ENCODE measurements around the gene AVPI1. TPM values are rescaled to one million over a fixed set of nuclear protein-coding genes. Genes with fewer than 3 reads are reported as not detected.
A peak's percentile ranks its signal among the peaks of the same experiment; 100 is the strongest.

AVPI1 gene
- total RNA-seq, 2 donors from 2014 or later, result 9.5 to 25.6 TPM

GRCh38 chr10:97721871-97722780, 35.1 kb upstream of the AVPI1 start:
- ATAC-seq (ENCODE audit: insufficient number of reproducible peaks, low FRiP score, low read depth) (no peak), DNase-seq (ENCODE audit: low spot score) (no peak)
- Histone ChIP-seq H3K36me3 (peaks cover 6% of the 10 kb centered on the region), H3K4me1 (ENCODE audit: control insufficient read depth in 1 of 2, low read depth in 2 of 2) (peaks cover 30 to 40% of the 10 kb centered on the region in 2 donors), H3K4me3 (no peak overlapping the region), H3K27ac (no peak overlapping the region), H3K27me3 (replicated peaks; ENCODE audit: insufficient read depth) (no peaks in the 10 kb centered on the region), H3K9me3 (no peaks in the 10 kb centered on the region)
- no peak for TF ChIP-seq CTCF (IDR thresholded peaks at IDR 0.05)

GRCh38 chr10:97719602-97720001, 32.6 kb upstream of the AVPI1 start:
- Histone ChIP-seq H3K9me3 (no peaks in the 10 kb centered on the region), H3K4me1 (ENCODE audit: control insufficient read depth in 1 of 2, low read depth in 2 of 2) (peaks cover 36 to 49% of the 10 kb centered on the region in 2 donors), H3K27ac (peak overlapping the region in 1 of 2 donors; percentile 16), H3K4me3 (no peak overlapping the region), H3K27me3 (replicated peaks; ENCODE audit: insufficient read depth) (no peaks in the 10 kb centered on the region), H3K36me3 (peaks cover 12% of the 10 kb centered on the region)
- ATAC-seq (ENCODE audit: insufficient number of reproducible peaks, low FRiP score, low read depth) (no peak), DNase-seq (ENCODE audit: low spot score) (no peak)
- no peak for TF ChIP-seq CTCF (IDR thresholded peaks at IDR 0.05)

GRCh38 chr10:97718659-97719142, 31.7 kb upstream of the AVPI1 start:
- DNase-seq (ENCODE audit: low spot score), result no peak

GRCh38 chr10:97718178-97718577, 31.1 kb upstream of the AVPI1 start:
- DNase-seq (ENCODE audit: low spot score) (no peak), ATAC-seq (ENCODE audit: insufficient number of reproducible peaks, low FRiP score, low read depth) (no peak)
- Histone ChIP-seq H3K9me3 (no peaks in the 10 kb centered on the region), H3K27me3 (replicated peaks; ENCODE audit: insufficient read depth) (no peaks in the 10 kb centered on the region), H3K27ac (peak overlapping the region; percentile 96 to 98), H3K36me3 (peaks cover 12% of the 10 kb centered on the region), H3K4me1 (ENCODE audit: control insufficient read depth in 1 of 2, low read depth in 2 of 2) (peaks cover 37 to 49% of the 10 kb centered on the region in 2 donors), H3K4me3 (peak overlapping the region; percentile 26)
- TF ChIP-seq CTCF (IDR thresholded peaks at IDR 0.05), result no peak

More at GRCh38 chr10:97718659-97719142, 31.7 kb upstream of the AVPI1 start:
- Histone ChIP-seq H3K27me3 (replicated peaks; ENCODE audit: insufficient read depth) (no peaks in the 10 kb centered on the region), H3K36me3 (peaks cover 12% of the 10 kb centered on the region), H3K4me3 (no peak overlapping the region), H3K27ac (peak overlapping the region; percentile 32 to 96), H3K9me3 (no peaks in the 10 kb centered on the region), H3K4me1 (ENCODE audit: control insufficient read depth in 1 of 2, low read depth in 2 of 2) (peaks cover 36 to 49% of the 10 kb centered on the region in 2 donors)
- ATAC-seq (ENCODE audit: insufficient number of reproducible peaks, low FRiP score, low read depth), result no peak
- TF ChIP-seq CTCF (IDR thresholded peaks at IDR 0.05), result no peak

GRCh38 chr10:97717627-97718026, 30.6 kb upstream of the AVPI1 start:
- no peaks in the 10 kb centered on the region for H3K9me3 ChIP-seq
- H3K4me1 ChIP-seq (ENCODE audit: control insufficient read depth in 1 of 2, low read depth in 2 of 2), result peaks cover 41 to 55% of the 10 kb centered on the region in 2 donors
- TF ChIP-seq CTCF (IDR thresholded peaks at IDR 0.05), result no peak
- no peak for DNase-seq (ENCODE audit: low spot score)
- peak overlapping the region; percentile 26 for H3K4me3 ChIP-seq
- H3K27ac ChIP-seq, result peak overlapping the region; percentile 96 to 98
- no peaks in the 10 kb centered on the region for H3K27me3 ChIP-seq (replicated peaks; ENCODE audit: insufficient read depth)
- H3K36me3 ChIP-seq, result peaks cover 12% of the 10 kb centered on the region
- ATAC-seq (ENCODE audit: insufficient number of reproducible peaks, low FRiP score, low read depth), result no peak

Measured in thoracic aorta (tissue), 2 donors.